ENCODE measurements around the gene AUTS2.

DNA sequence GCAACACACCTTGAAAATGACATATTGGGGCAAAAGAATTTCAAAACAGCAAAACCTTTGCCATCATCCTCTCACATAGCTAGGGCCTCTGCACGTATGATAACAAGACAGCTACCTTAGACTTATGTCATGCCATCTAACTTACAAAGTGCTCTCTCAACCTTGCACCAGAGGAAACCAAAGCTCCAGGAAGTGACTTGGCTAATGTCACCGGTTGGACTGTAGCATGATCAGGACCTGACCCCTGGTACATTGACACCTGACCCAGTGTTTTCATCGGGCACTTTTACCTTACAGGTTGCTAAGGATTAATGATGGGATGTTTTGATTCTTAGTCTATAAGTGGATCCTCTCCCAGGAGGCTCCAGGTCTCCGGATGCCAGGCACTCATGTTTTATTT is 1003.8 kb downstream of the AUTS2 start:
- TF ChIP-seq EZH2 (IDR thresholded peaks at IDR 0.05; ENCODE audit: low read length, missing control alignments) (no peak), CTCF (conservative IDR thresholded peaks at IDR 0.05 in 1 of 2, IDR thresholded peaks at IDR 0.05 in 1 of 2; ENCODE audit: low read depth in 1 of 2, low read length in 2 of 2) (no peak)
